Astrocyte (in vitro differentiated cells and primary cell): Measurements from ENCODE around the gene SV2C.

Experiments
- EZH2 ChIP-seq: IDR thresholded peaks from 2 replicates; pipeline ENCODE4 v1.6.1; 2012; ENCODE audit warnings: mild to moderate bottlenecking, low read length, inconsistent platforms; ENCODE audit not compliant: insufficient read depth
- TF ChIP-seq, protein P1 (sequence below): IDR thresholded peaks from 2 replicates; pipeline ENCODE4 v1.5.1; 2011; ENCODE audit warnings: low read depth, mild to moderate bottlenecking, inconsistent platforms, low read length, moderate library complexity; ENCODE audit not compliant: insufficient read depth

DNA sequence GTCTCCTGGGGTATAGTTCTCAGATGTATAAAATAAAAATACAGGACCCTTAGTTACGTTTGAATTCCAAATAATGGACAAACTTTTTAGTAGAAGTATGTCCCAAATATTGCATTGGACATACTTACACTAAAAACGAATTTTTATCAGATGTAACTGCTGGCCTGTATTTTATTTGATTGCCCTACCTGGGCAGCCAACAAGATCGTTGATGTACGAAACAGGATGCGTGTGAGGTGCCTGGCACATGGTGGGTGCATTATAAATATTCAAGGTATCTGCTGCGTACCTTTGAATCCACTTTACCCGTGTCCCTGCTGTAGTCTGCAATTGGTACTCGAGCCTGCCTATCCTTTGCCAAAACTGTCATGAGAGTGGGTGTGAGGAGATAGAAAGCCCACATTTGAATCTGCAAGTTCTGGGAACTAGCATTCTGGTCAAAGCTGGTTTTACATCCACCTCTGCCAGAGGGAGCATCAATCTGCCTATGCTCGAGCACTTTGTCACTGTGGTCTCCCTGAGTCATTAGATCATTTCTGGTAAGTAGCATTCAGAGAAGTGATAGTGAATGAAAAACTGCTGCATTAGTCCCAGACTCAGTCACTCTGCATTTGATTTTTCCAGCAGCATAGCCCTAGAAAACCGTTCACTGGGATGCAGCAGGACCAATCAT, 186.2 kb downstream of the SV2C start:
- TF ChIP-seq, protein P1, sequence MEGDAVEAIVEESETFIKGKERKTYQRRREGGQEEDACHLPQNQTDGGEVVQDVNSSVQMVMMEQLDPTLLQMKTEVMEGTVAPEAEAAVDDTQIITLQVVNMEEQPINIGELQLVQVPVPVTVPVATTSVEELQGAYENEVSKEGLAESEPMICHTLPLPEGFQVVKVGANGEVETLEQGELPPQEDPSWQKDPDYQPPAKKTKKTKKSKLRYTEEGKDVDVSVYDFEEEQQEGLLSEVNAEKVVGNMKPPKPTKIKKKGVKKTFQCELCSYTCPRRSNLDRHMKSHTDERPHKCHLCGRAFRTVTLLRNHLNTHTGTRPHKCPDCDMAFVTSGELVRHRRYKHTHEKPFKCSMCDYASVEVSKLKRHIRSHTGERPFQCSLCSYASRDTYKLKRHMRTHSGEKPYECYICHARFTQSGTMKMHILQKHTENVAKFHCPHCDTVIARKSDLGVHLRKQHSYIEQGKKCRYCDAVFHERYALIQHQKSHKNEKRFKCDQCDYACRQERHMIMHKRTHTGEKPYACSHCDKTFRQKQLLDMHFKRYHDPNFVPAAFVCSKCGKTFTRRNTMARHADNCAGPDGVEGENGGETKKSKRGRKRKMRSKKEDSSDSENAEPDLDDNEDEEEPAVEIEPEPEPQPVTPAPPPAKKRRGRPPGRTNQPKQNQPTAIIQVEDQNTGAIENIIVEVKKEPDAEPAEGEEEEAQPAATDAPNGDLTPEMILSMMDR = no peak
- TF ChIP-seq EZH2 = no peak
